ENCODE measurements around the gene ABAT. TPM values are rescaled to one million over a fixed set of nuclear protein-coding genes. Genes with fewer than 3 reads are reported as not detected.

Gene ABAT
- total and polyA plus RNA-seq, 2 of the 8 experiments (the other 6 are each of a cell fraction or from before 2014, with no cell fraction given) = 6.4 to 8.4 TPM

- Histone ChIP-seq H3K79me1 (ENCODE audit: low read depth, low read length) (peaks cover 4% of the 10 kb centered on the region), H3K27ac (ENCODE audit: low read depth, low read length) (no peak overlapping the region), H4K5ac (ENCODE audit: insufficient read length, low read depth, low read length) (no peak overlapping the region), H3K27me3 (replicated peaks in 1 of 4; ENCODE audit: control insufficient read depth in 3 of 4, extremely low read depth in 1 of 4, insufficient read depth in 3 of 4, low read length in 3 of 4) (no peaks in the 10 kb centered on the region), H2AFZ (ENCODE audit: low read length) (no peak overlapping the region), H3K56ac (replicated peaks; ENCODE audit: insufficient read length, low read depth, low read length) (no peak overlapping the region), H3K79me2 (ENCODE audit: control insufficient read depth in 1 of 2, insufficient read depth in 2 of 2, low read length in 2 of 2) (no peaks in the 10 kb centered on the region), H2BK15ac (ENCODE audit: low read length) (0 out of 2 replicates have a peak overlapping the region, but pooled peaks have one; percentile 8), H2BK12ac (ENCODE audit: low read depth, low read length) (no peak overlapping the region), H2BK20ac (ENCODE audit: low read length) (no peak overlapping the region), H2BK5ac (ENCODE audit: low read depth, low read length) (0 out of 2 replicates have a peak overlapping the region, but pooled peaks have one; percentile 60), H3K9me3 (ENCODE audit: insufficient read depth in 2 of 2, low read depth in 1 of 2, low read length in 1 of 2) (no peaks in the 10 kb centered on the region), H3K23me2 (ENCODE audit: low read depth, low read length) (no peaks in the 10 kb centered on the region), H3K4me3 (ENCODE audit: extremely low read depth in 1 of 4, insufficient read depth in 2 of 4, low read depth in 3 of 4, low read length in 4 of 4) (no peak overlapping the region), H4K8ac (ENCODE audit: extremely low read depth, insufficient read depth, low read length) (no peak overlapping the region; the same call in 1 of the 2 replicates), H3K4me2 (ENCODE audit: insufficient read depth in 1 of 2, low read depth in 2 of 2, low read length in 2 of 2) (no peak overlapping the region), H2AK5ac (ENCODE audit: low read depth, low read length) (no peak overlapping the region), H4K91ac (replicated peaks; ENCODE audit: insufficient read length, low read length) (no peak overlapping the region), H3K14ac (ENCODE audit: insufficient read length) (no peak overlapping the region), H3K36me3 (ENCODE audit: control insufficient read depth in 2 of 4, insufficient read depth in 4 of 4, low read length in 3 of 4) (peaks cover 26 to 71% (median 51%) of the 10 kb centered on the region in 4 experiments), H3K18ac (ENCODE audit: extremely low read depth, low read length) (no peak overlapping the region), H3K9ac (replicated peaks in 1 of 4; ENCODE audit: extremely low read depth in 1 of 4, low read depth in 3 of 4, low read length in 3 of 4) (0 out of 7 replicates have a peak overlapping the region, but pooled peaks of 1 of the 4 experiments have one; percentile 13), H4K20me1 (replicated peaks in 1 of 2; ENCODE audit: control insufficient read depth in 1 of 2, insufficient read depth in 2 of 2, low read length in 2 of 2) (peaks cover 3 to 20% of the 10 kb centered on the region in 2 experiments), H3K4ac (replicated peaks; ENCODE audit: insufficient read length, low read depth, low read length) (no peak overlapping the region), H3K4me1 (replicated peaks in 1 of 4; ENCODE audit: control insufficient read depth in 3 of 4, insufficient read depth in 4 of 4, low read length in 3 of 4) (no peaks in the 10 kb centered on the region), H2BK120ac (replicated peaks; ENCODE audit: low read depth, low read length) (no peak overlapping the region), H3K23ac (ENCODE audit: insufficient read length) (no peak overlapping the region)
- DNase-seq (ENCODE audit: low read depth in 1 of 2, low spot score in 2 of 2) (peak; percentile 43 to 68), FAIRE-seq (peak; percentile 91)
- POLR2A ChIA-PET (ENCODE audit: partially characterized antibody) = interaction anchor here (0.8 to 3.9 kb wide), 9 partner anchors 8 to 66 kb away, joined by 3 to 23 read pairs (median 4); partner anchors contain the start of gene METTL22
- CTCF ChIA-PET (ENCODE audit: partially characterized antibody) = interaction anchor here (0.8 to 24.1 kb wide), 36 partner anchors 10 to 490 kb away, joined by 3 to 416 read pairs (median 4); partner anchors contain the start of genes METTL22 and TMEM114
- WGBS, 2 experiments (ENCODE audit: extremely low coverage in 1 of 2, insufficient coverage in 1 of 2, insufficient read length in 1 of 2, insufficient replicate concordance in 2 of 2, low coverage in 1 of 2, low lambda C conversion rate in 2 of 2, missing lambda C conversion rate in 1 of 2) = 81% methylated on average over 18 of the region's 18 CpGs; no CpG with 5 or more reads in 1 of the 2 experiments
- TF ChIP-seq SUZ12 (IDR thresholded peaks at IDR 0.05; ENCODE audit: low read length) (no peak), JUN (IDR thresholded peaks at IDR 0.05; ENCODE audit: low read depth, low read length) (no peak), YY1 (IDR thresholded peaks at IDR 0.05; ENCODE audit: low read depth, low read length) (0 out of 2 replicates have a peak, but pooled peaks have one; percentile 9), RFX5 (IDR thresholded peaks at IDR 0.05; ENCODE audit: borderline replicate concordance, low read depth, low read length) (no peak), TAF1 (IDR thresholded peaks at IDR 0.05; ENCODE audit: low read depth, low read length) (no peak), E2F6 (IDR thresholded peaks at IDR 0.05) (no peak), CHD2 (IDR thresholded peaks at IDR 0.05; ENCODE audit: low read length) (no peak), MAX (IDR thresholded peaks at IDR 0.05) (no peak), POLR2A (IDR thresholded peaks at IDR 0.05; ENCODE audit: control extremely low read depth in 1 of 2, low read depth in 2 of 2, low read length in 2 of 2) (no peak), SAP30 (IDR thresholded peaks at IDR 0.05; ENCODE audit: insufficient read depth, insufficient replicate concordance, low read length) (no peak), BCL11A (IDR thresholded peaks at IDR 0.05; ENCODE audit: low read depth in 2 of 2, low read length in 2 of 2) (no peak)
Measured at GRCh38 chr16:8634991-8635736, 39.3 kb upstream of the ABAT start.
